GM11168 (cell line): Measurements from ENCODE around the gene SLC6A3.
"Not testable (repeated sequence)": the region's sequence is repeated elsewhere in the genome, so short reads cannot be mapped to it uniquely, and the experiment has no call there.

Experiments used
- in situ Hi-C: fragments of 300-500 bp; cut with MboI; formaldehyde crosslinking; loops from one replicate; pipeline ENCODE4 v1.12.0; 2022; ENCODE audit warnings: low sequenced_read_pairs; ENCODE audit not compliant: unreplicated experiment

Gene SLC6A3

GRCh38 chr5:1429066-1429465, 16.2 kb downstream of the SLC6A3 start:
- in situ Hi-C loops, result no loop called here

- in situ Hi-C loops, result no loop called here
These were observed 17.1 kb downstream of the SLC6A3 start for GRCh38 chr5:1428107-1428506.

- in situ Hi-C loops, result no loop called here
These were observed 20.5 kb downstream of the SLC6A3 start for GRCh38 chr5:1424716-1425115.

- in situ Hi-C loops, result no loop called here
These were observed 21.2 kb downstream of the SLC6A3 start for GRCh38 chr5:1423901-1424603.

- in situ Hi-C loops, result not testable (repeated sequence)
These were observed 22.7 kb downstream of the SLC6A3 start for GRCh38 chr5:1422522-1422921.

- in situ Hi-C loops, result no loop called here
These were observed 23.5 kb downstream of the SLC6A3 start for GRCh38 chr5:1421521-1422341.

GRCh38 chr5:1420211-1421195, 24.7 kb downstream of the SLC6A3 start:
- in situ Hi-C loops, result no loop called here

GRCh38 chr5:1419476-1420210, 25.6 kb downstream of the SLC6A3 start:
- in situ Hi-C loops, result no loop called here

GRCh38 chr5:1418921-1419280, 26.3 kb downstream of the SLC6A3 start:
- in situ Hi-C loops, result no loop called here

GRCh38 chr5:1418238-1418920, 26.9 kb downstream of the SLC6A3 start:
- in situ Hi-C loops, result no loop called here

GRCh38 chr5:1417586-1418225, 27.5 kb downstream of the SLC6A3 start:
- in situ Hi-C loops, result no loop called here

GRCh38 chr5:1416856-1417469, 28.3 kb downstream of the SLC6A3 start:
- in situ Hi-C loops, result no loop called here

- in situ Hi-C loops, result no loop called here
These were observed 29.4 kb downstream of the SLC6A3 start for GRCh38 chr5:1415626-1416360.

GRCh38 chr5:1415059-1415425, 30.2 kb downstream of the SLC6A3 start:
- in situ Hi-C loops, result no loop called here

- in situ Hi-C loops, result no loop called here
These were observed 30.8 kb downstream of the SLC6A3 start for GRCh38 chr5:1414311-1415058.

GRCh38 chr5:1413611-1414241, 31.5 kb downstream of the SLC6A3 start:
- in situ Hi-C loops, result no loop called here

GRCh38 chr5:1413211-1413610, 32.0 kb downstream of the SLC6A3 start:
- in situ Hi-C loops, result no loop called here
